Right cardiac atrium (tissue), 5 donors: ENCODE results near the gene CRNN. TPM values are rescaled to one million over a fixed set of nuclear protein-coding genes. Genes with fewer than 3 reads are reported as not detected.

Experiments used
- ATAC-seq, 2 donors: fragments of 200-7000 bp; cut with Tn5 transposase; one replicate each; pipeline versions ENCODE4 v1.8.0 to v1.9.1; 2020; ENCODE audit warnings: moderate library complexity in 2 of 2, mild to moderate bottlenecking in 1 of 2
- DNase-seq, 3 donors: peaks; one replicate each; pipeline ENCODE4 v3.0.0-alpha.2; 2020
- H3K27ac ChIP-seq: one replicate; pipeline ENCODE4 v1.5.1; 2013; ENCODE audit warnings: mild to moderate bottlenecking, low read length, control low read depth, moderate library complexity
- H3K27me3 ChIP-seq: one replicate; pipeline ENCODE4 v1.6.1; 2013; ENCODE audit not compliant: control insufficient read depth, insufficient read depth
- H3K4me1 ChIP-seq: one replicate; pipeline ENCODE4 v1.6.1; 2013; ENCODE audit warnings: low read length; ENCODE audit not compliant: control insufficient read depth, insufficient read depth
- H3K4me3 ChIP-seq: one replicate; pipeline ENCODE4 v1.5.1; 2013; ENCODE audit warnings: low read length, control low read depth
- H3K9me3 ChIP-seq: one replicate; pipeline ENCODE4 v1.6.1; 2013; ENCODE audit warnings: low read length; ENCODE audit not compliant: control insufficient read depth
- WGBS: extraction: QIAGEN DNeasy Blood & Tissue Kit; methylation state at CpG from one replicate; pipeline ENCODE4 v1.1.7; 2013; 5-methylcytosine and 5-hydroxymethylcytosine counted together
- intact Hi-C, 4 donors: fragments of 100-400 bp; cut with DNase I; formaldehyde crosslinking; loops; one replicate each; pipeline versions ENCODE4 v1.11.0 to v1.14.0; 2022 to 2023
- polyA plus RNA-seq: library from polyadenylated mRNA; stranded (reverse); fragments of 200-250 nt; gene quantifications from one replicate; pipeline ENCODE4 v1.2.3, GENCODE V29; 2013
- total RNA-seq, 4 donors: library from RNA; stranded (reverse); fragmentation: NEBNext Ultra II Directional; extraction: Animal tissue kit (Norgen Biotek cat#: 25700); gene quantifications; one replicate each; pipeline ENCODE4 v1.2.1, GENCODE V29; 2021
- donor health status: healthy with polysubstance abuse.
- donor health status: DM: no; HTN: yes; CAD: no.
- donor health status: DM: no; HTN: no; CAD: no.
- donor health status: DM: no; HTN: yes; CAD: no; lungs with severe emphysema.
- donor health status: DM: yes; HTN: yes; CAD: no.

Gene CRNN
- total and polyA plus RNA-seq, 5 donors = 0.14 TPM; not detected in 4

- no peaks in the 10 kb centered on the region for H3K4me1 ChIP-seq
- no peak overlapping the region for H3K4me3 ChIP-seq
- DNase-seq (no peak), ATAC-seq (no peak)
- peaks cover 4% of the 10 kb centered on the region for H3K27me3 ChIP-seq
- WGBS = 29% methylated on average over 1 of the region's 1 CpG
- H3K27ac ChIP-seq = no peak overlapping the region
- no peaks in the 10 kb centered on the region for H3K9me3 ChIP-seq
- intact Hi-C loops = no loop called here
These were observed 5.9 kb upstream of the CRNN start for GRCh38 chr1:152419917-152420316.

- no peak for DNase-seq
- ATAC-seq = no peak
- Histone ChIP-seq H3K27ac (no peak overlapping the region), H3K9me3 (no peaks in the 10 kb centered on the region), H3K27me3 (no peaks in the 10 kb centered on the region), H3K4me1 (no peaks in the 10 kb centered on the region), H3K4me3 (no peak overlapping the region)
- 87% methylated on average over 3 of the region's 3 CpGs for WGBS
- intact Hi-C loops = no loop called here
These were observed 1.6 kb upstream of the CRNN start for GRCh38 chr1:152415454-152416227.

GRCh38 chr1:152412756-152413155 is 1.3 kb downstream of the CRNN start:
- no peaks in the 10 kb centered on the region for H3K4me1 ChIP-seq
- WGBS = 53% methylated on average over 2 of the region's 2 CpGs
- H3K27ac ChIP-seq = no peak overlapping the region
- H3K9me3 ChIP-seq = no peaks in the 10 kb centered on the region
- intact Hi-C loops = no loop called here
- ATAC-seq = no peak
- H3K27me3 ChIP-seq = no peaks in the 10 kb centered on the region
- H3K4me3 ChIP-seq = no peak overlapping the region
- no peak for DNase-seq

- H3K27me3 ChIP-seq = no peaks in the 10 kb centered on the region
- H3K4me1 ChIP-seq = no peaks in the 10 kb centered on the region
- intact Hi-C loops = no loop called here
- H3K4me3 ChIP-seq = no peak overlapping the region
- WGBS = 43% methylated on average over 2 of the region's 2 CpGs
- H3K27ac ChIP-seq = no peak overlapping the region
- DNase-seq (peak in 1 of 3 donors; percentile 39), ATAC-seq (no peak)
- H3K9me3 ChIP-seq = no peaks in the 10 kb centered on the region
These were observed 2.9 kb downstream of the CRNN start for GRCh38 chr1:152411134-152411533.

- Histone ChIP-seq H3K4me1 (no peaks in the 10 kb centered on the region), H3K4me3 (no peak overlapping the region), H3K27ac (no peak overlapping the region), H3K27me3 (no peaks in the 10 kb centered on the region), H3K9me3 (no peaks in the 10 kb centered on the region)
- no peak for ATAC-seq
- DNase-seq = no peak
- intact Hi-C loops = no loop called here
- WGBS = 52% methylated on average over 7 of the region's 7 CpGs
These were observed 3.5 kb downstream of the CRNN start for GRCh38 chr1:152410599-152410998.

- DNase-seq = peak in 1 of 3 donors; percentile 28
- Histone ChIP-seq H3K9me3 (no peaks in the 10 kb centered on the region), H3K4me1 (no peaks in the 10 kb centered on the region), H3K27me3 (no peaks in the 10 kb centered on the region), H3K27ac (no peak overlapping the region), H3K4me3 (no peak overlapping the region)
- intact Hi-C loops = no loop called here
- peak; percentile 20 to 22 for ATAC-seq
- WGBS = 73% methylated on average over 3 of the region's 3 CpGs
These were observed 4.0 kb downstream of the CRNN start for GRCh38 chr1:152410028-152410427.

- intact Hi-C loops = no loop called here
- Histone ChIP-seq H3K27me3 (no peaks in the 10 kb centered on the region), H3K4me1 (no peaks in the 10 kb centered on the region), H3K27ac (no peak overlapping the region), H3K9me3 (no peaks in the 10 kb centered on the region), H3K4me3 (no peak overlapping the region)
- no peak for DNase-seq
- no peak for ATAC-seq
- WGBS = 85% methylated on average over 4 of the region's 4 CpGs
These were observed 5.4 kb downstream of the CRNN start for GRCh38 chr1:152408664-152409063.

- no peak for DNase-seq
- ATAC-seq = peak in 1 of 2 donors; percentile 46
- intact Hi-C loops = no loop called here
- 31% methylated on average over 8 of the region's 8 CpGs for WGBS
- Histone ChIP-seq H3K27ac (no peak overlapping the region), H3K4me1 (no peaks in the 10 kb centered on the region), H3K4me3 (no peak overlapping the region), H3K27me3 (no peaks in the 10 kb centered on the region), H3K9me3 (no peaks in the 10 kb centered on the region)
These were observed 15.0 kb downstream of the CRNN start for GRCh38 chr1:152398812-152399698.

GRCh38 chr1:152397474-152397873 is 16.6 kb downstream of the CRNN start:
- Histone ChIP-seq H3K27me3 (no peaks in the 10 kb centered on the region), H3K4me3 (no peak overlapping the region), H3K27ac (no peak overlapping the region), H3K4me1 (no peaks in the 10 kb centered on the region), H3K9me3 (no peaks in the 10 kb centered on the region)
- no peak for ATAC-seq
- intact Hi-C loops = no loop called here
- no peak for DNase-seq
- 70% methylated on average over 5 of the region's 5 CpGs for WGBS

- ATAC-seq (no peak), DNase-seq (no peak)
- H3K27me3 ChIP-seq = no peaks in the 10 kb centered on the region
- no peaks in the 10 kb centered on the region for H3K9me3 ChIP-seq
- no peak overlapping the region for H3K27ac ChIP-seq
- no peak overlapping the region for H3K4me3 ChIP-seq
- 31% methylated on average over 1 of the region's 1 CpG for WGBS
- no peaks in the 10 kb centered on the region for H3K4me1 ChIP-seq
- intact Hi-C loops = no loop called here
These were observed 19.9 kb downstream of the CRNN start for GRCh38 chr1:152394151-152394550.

GRCh38 chr1:152392909-152393308 is 21.2 kb downstream of the CRNN start:
- 68% methylated on average over 2 of the region's 2 CpGs for WGBS
- Histone ChIP-seq H3K4me1 (no peaks in the 10 kb centered on the region), H3K9me3 (no peaks in the 10 kb centered on the region), H3K27me3 (no peaks in the 10 kb centered on the region), H3K27ac (no peak overlapping the region), H3K4me3 (no peak overlapping the region)
- DNase-seq (no peak), ATAC-seq (no peak)
- intact Hi-C loops = no loop called here
